Measurements from ENCODE around the gene TAF6L.
"Not testable (repeated sequence)": the region's sequence is repeated elsewhere in the genome, so short reads cannot be mapped to it uniquely, and the experiment has no call there.

Gene TAF6L

DNA sequence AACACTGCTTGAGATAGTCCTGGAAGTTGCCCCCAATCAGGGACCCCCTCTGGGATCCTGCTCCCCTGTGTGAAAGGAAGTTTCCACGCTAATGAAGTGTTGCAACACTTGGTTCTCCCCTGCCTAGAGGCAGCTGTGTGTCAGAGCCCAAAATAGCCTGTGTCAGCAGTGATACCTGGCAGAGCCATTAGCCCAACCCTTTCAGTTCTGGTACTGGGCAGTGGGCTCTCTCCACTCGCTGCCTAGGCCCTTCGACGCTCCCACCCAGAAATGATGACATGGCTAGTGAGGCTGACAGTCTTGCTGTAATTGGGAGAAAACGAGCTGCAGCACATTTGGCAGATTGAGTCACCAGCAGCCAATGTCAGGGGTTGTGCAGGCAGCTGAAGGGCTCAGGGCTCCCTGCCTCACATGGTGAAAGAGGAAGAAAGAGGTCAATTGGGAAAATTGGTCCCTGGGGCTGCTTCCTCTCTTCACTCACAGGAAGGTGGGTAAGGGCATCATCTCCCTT lies 35.5 kb downstream of the TAF6L start:
- H3K4me3 ChIP-seq (ENCODE audit: low read depth, low read length) = no peak overlapping the region
- peak; percentile 67 for DNase-seq (ENCODE audit: low read depth)
- TF ChIP-seq, protein P1, sequence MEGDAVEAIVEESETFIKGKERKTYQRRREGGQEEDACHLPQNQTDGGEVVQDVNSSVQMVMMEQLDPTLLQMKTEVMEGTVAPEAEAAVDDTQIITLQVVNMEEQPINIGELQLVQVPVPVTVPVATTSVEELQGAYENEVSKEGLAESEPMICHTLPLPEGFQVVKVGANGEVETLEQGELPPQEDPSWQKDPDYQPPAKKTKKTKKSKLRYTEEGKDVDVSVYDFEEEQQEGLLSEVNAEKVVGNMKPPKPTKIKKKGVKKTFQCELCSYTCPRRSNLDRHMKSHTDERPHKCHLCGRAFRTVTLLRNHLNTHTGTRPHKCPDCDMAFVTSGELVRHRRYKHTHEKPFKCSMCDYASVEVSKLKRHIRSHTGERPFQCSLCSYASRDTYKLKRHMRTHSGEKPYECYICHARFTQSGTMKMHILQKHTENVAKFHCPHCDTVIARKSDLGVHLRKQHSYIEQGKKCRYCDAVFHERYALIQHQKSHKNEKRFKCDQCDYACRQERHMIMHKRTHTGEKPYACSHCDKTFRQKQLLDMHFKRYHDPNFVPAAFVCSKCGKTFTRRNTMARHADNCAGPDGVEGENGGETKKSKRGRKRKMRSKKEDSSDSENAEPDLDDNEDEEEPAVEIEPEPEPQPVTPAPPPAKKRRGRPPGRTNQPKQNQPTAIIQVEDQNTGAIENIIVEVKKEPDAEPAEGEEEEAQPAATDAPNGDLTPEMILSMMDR (conservative IDR thresholded peaks at IDR 0.05; ENCODE audit: low read depth, low read length) = no peak

DNA sequence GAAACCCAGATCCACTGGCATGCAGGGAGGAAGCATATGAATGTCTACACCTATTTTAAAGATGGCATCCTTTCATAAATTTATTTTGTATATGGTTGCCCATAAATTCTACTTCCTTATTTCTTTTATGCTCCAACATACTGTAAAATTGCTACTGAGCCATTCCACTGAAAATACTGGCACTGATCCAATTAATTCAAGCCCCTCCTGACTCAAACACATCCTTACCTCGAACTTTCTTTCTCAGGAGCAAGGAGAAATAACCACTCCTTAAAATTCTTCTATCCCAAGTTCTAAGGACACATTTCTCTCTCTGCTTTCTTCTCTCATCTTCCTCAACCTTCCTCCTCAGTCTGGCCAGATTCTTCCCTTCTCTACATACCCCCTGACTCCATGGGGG lies 39.6 kb downstream of the TAF6L start:
- DNase-seq (ENCODE audit: low read depth) = no peak
- TF ChIP-seq, protein P1 (conservative IDR thresholded peaks at IDR 0.05; ENCODE audit: low read depth, low read length) = no peak
- H3K4me3 ChIP-seq (ENCODE audit: low read depth, low read length) = no peak overlapping the region

DNA sequence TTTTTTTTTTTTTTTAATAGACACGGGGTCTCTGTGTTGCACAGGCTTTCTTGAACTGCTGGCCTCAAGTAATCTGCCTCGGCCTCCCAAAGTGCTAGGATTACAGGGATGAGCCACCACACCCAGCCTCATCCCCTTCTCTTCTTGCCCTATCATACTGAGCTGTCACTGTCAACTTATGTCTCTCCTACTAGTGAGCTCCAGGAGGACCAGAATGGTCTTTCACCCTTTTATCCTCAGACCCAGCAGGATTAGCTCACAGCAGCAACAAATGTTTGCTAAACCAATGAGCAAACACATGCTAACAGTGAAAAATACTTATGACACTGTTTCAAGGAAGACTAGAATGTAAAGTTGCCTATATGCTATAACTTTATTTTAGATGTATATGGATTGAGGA lies 40.5 kb downstream of the TAF6L start:
- TF ChIP-seq, protein P1 (conservative IDR thresholded peaks at IDR 0.05; ENCODE audit: low read depth, low read length) = no peak
- no peak for DNase-seq (ENCODE audit: low read depth)
- H3K4me3 ChIP-seq (ENCODE audit: low read depth, low read length) = no peak overlapping the region

DNA sequence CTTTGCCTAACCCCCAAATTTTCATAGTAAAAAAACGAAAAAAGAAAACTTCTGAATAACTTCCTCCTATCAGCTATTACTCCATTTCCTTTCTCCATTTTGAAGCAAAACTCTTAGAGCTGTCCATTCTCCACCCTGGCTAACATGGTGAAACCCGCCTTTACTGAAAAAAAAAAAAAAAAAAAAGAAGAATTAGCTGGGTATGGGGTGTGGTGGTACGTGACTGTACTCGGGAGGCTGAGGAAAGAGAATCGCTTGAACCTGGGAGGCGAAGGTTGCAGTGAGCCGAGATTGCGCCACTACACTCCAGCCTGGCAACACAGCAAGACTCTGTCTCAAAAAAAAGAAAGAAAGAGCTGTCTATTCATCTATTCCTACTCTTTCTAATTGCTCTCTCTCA lies 45.4 kb downstream of the TAF6L start:
- TF ChIP-seq, protein P1 (conservative IDR thresholded peaks at IDR 0.05; ENCODE audit: low read depth, low read length) = no peak
- no peak overlapping the region for H3K4me3 ChIP-seq (ENCODE audit: low read depth, low read length)
- DNase-seq (ENCODE audit: low read depth) = no peak

DNA sequence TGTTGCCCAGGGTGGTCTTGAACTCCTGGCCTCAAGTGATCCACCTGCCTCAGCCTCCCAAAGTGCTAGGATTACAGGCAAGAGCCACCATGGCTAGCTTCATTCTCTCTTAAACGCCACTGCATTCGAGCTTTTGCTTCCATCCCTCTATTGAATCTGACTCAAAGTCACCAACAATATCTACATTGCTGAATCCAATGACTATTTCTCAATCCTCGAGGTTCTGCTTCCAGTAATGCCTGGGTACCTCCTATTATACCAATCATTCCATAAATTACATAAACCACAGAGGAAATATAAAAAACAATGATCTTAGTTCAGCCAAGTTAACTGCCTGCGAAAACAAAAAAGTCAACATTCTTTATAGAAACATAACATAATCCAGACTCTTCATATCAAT lies 45.9 kb downstream of the TAF6L start:
- DNase-seq (ENCODE audit: low read depth) = no peak
- H3K4me3 ChIP-seq (ENCODE audit: low read depth, low read length) = no peak overlapping the region
- TF ChIP-seq, protein P1 (conservative IDR thresholded peaks at IDR 0.05; ENCODE audit: low read depth, low read length) = no peak

DNA sequence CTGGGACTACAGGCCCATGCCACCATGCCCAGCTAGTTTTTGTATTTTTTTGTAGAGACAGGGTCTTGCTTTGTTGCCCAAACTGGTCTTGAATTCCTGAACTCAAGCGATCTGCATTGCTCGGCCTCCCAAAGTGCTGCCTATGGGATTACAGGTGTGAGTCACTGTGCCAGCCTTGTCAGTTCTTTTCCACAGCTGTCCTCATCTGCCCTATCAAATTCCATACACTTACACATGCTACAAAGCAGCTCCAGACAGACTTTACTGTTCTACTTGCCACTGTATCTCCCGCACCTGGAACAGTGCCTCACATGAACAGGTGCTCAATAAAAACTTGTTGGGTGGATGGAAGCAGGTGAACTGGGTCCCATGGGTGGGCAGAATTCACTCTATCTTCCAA lies 52.5 kb downstream of the TAF6L start:
- no peak for DNase-seq (ENCODE audit: low read depth)
- H3K4me3 ChIP-seq (ENCODE audit: low read depth, low read length) = no peak overlapping the region
- TF ChIP-seq, protein P1 (conservative IDR thresholded peaks at IDR 0.05; ENCODE audit: low read depth, low read length) = no peak

DNA sequence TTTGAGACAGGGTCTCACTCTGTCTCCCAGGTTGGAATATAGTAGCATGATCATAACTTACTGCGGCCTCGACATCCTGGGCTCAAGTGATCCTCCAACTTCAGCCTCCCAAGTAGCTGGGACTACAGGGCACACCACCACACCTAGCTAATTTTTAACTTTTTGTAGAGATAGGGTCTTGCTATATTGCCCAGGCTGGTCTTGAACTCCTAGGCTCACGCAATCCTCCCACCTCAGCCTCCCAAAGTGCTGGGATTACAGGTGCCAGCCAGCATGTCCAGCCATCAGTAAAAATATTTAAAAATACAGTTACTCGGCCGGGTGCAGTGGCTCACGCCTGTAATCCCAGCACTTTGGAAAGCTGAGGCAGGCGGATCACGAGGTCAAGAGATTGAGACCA lies 56.9 kb downstream of the TAF6L start:
- not testable (repeated sequence) for DNase-seq (ENCODE audit: low read depth); H3K4me3 ChIP-seq (ENCODE audit: low read depth, low read length)

Measured in choroid plexus epithelial cell (primary cell).